ENCODE measurements around the gene KCNN2. TPM values are rescaled to one million over a fixed set of nuclear protein-coding genes. Genes with fewer than 3 reads are reported as not detected.
A peak's percentile ranks its signal among the peaks of the same experiment; 100 is the strongest.

KCNN2 gene
- total RNA-seq, 3 donors from 2014 or later (not counting 1 experiment from before 2014, with no cell fraction given): not detected

- H3K27me3 Mint-ChIP-seq (ENCODE audit: low read depth in 2 of 2): no peaks in the 10 kb centered on the region
- H3K9me3 Mint-ChIP-seq: no peaks in the 10 kb centered on the region
- no peak for DNase-seq
- Histone ChIP-seq H3K4me1 (ENCODE audit: control insufficient read depth, insufficient read depth, low read length) (no peaks in the 10 kb centered on the region), H3K4me3 (ENCODE audit: low read length) (no peak overlapping the region), H3K36me3 (ENCODE audit: control insufficient read depth, insufficient read depth, low read length) (no peaks in the 10 kb centered on the region), H3K9me3 (ENCODE audit: control insufficient read depth, insufficient read depth, low read length) (no peaks in the 10 kb centered on the region), H3K27ac (ENCODE audit: low read length) (no peak overlapping the region), H3K27me3 (ENCODE audit: control insufficient read depth, insufficient read depth, low read length) (no peaks in the 10 kb centered on the region)
- no peaks in the 10 kb centered on the region for H3K4me1 Mint-ChIP-seq
- intact Hi-C loops (cut with micrococcal nuclease): no loop called here
- 67% methylated on average over 4 of the region's 4 CpGs for WGBS (ENCODE audit: insufficient coverage)
- no peak for ATAC-seq
- H3K4me3 Mint-ChIP-seq: no peak overlapping the region
- no peak overlapping the region for H3K27ac Mint-ChIP-seq
- no peak for TF ChIP-seq CTCF (IDR thresholded peaks at IDR 0.05)
- no peaks in the 10 kb centered on the region for H3K36me3 Mint-ChIP-seq
Observed at GRCh38 chr5:114448481-114448880, 86.6 kb downstream of the KCNN2 start.

GRCh38 chr5:114449860-114450421, 88.1 kb downstream of the KCNN2 start:
- H3K4me1 Mint-ChIP-seq: no peaks in the 10 kb centered on the region
- Histone ChIP-seq H3K27me3 (ENCODE audit: control insufficient read depth, insufficient read depth, low read length) (no peaks in the 10 kb centered on the region), H3K36me3 (ENCODE audit: control insufficient read depth, insufficient read depth, low read length) (no peaks in the 10 kb centered on the region), H3K4me1 (ENCODE audit: control insufficient read depth, insufficient read depth, low read length) (no peaks in the 10 kb centered on the region), H3K9me3 (ENCODE audit: control insufficient read depth, insufficient read depth, low read length) (no peaks in the 10 kb centered on the region), H3K4me3 (ENCODE audit: low read length) (no peak overlapping the region), H3K27ac (ENCODE audit: low read length) (no peak overlapping the region)
- no peak overlapping the region for H3K4me3 Mint-ChIP-seq
- intact Hi-C loops (cut with micrococcal nuclease): no loop called here
- H3K27ac Mint-ChIP-seq: no peak overlapping the region
- peaks cover 0 to 2% of the 10 kb centered on the region in 2 donors for H3K9me3 Mint-ChIP-seq
- H3K36me3 Mint-ChIP-seq: no peaks in the 10 kb centered on the region
- DNase-seq (peak in 1 of 2 donors; percentile 45), ATAC-seq (peak; percentile 40 to 75 (median 54))
- 6% methylated on average over 16 of the region's 16 CpGs for WGBS (ENCODE audit: insufficient coverage)
- no peak for TF ChIP-seq CTCF (IDR thresholded peaks at IDR 0.05)
- H3K27me3 Mint-ChIP-seq (ENCODE audit: low read depth in 2 of 2): no peaks in the 10 kb centered on the region

- H3K36me3 ChIP-seq (ENCODE audit: control insufficient read depth, insufficient read depth, low read length): no peaks in the 10 kb centered on the region
- intact Hi-C loops (cut with micrococcal nuclease): no loop called here
- Mint-ChIP-seq H3K36me3 (no peaks in the 10 kb centered on the region), H3K27me3 (ENCODE audit: low read depth in 2 of 2) (no peaks in the 10 kb centered on the region), H3K4me1 (no peaks in the 10 kb centered on the region), H3K9me3 (peaks cover 0 to 2% of the 10 kb centered on the region in 2 donors), H3K27ac (no peak overlapping the region), H3K4me3 (no peak overlapping the region)
- WGBS (ENCODE audit: insufficient coverage): 62% methylated on average over 2 of the region's 3 CpGs
- no peaks in the 10 kb centered on the region for H3K4me1 ChIP-seq (ENCODE audit: control insufficient read depth, insufficient read depth, low read length)
- ATAC-seq (no peak), DNase-seq (no peak)
- H3K9me3 ChIP-seq (ENCODE audit: control insufficient read depth, insufficient read depth, low read length): no peaks in the 10 kb centered on the region
- no peak overlapping the region for H3K4me3 ChIP-seq (ENCODE audit: low read length)
- no peak overlapping the region for H3K27ac ChIP-seq (ENCODE audit: low read length)
- TF ChIP-seq CTCF (IDR thresholded peaks at IDR 0.05): no peak
- H3K27me3 ChIP-seq (ENCODE audit: control insufficient read depth, insufficient read depth, low read length): no peaks in the 10 kb centered on the region
Observed at GRCh38 chr5:114450437-114450836, 88.6 kb downstream of the KCNN2 start.

GRCh38 chr5:114458726-114459125, 96.9 kb downstream of the KCNN2 start:
- H3K27me3 ChIP-seq (ENCODE audit: control insufficient read depth, insufficient read depth, low read length): no peaks in the 10 kb centered on the region
- no peak for DNase-seq
- H3K27ac Mint-ChIP-seq: no peak overlapping the region
- ATAC-seq: no peak
- H3K4me3 ChIP-seq (ENCODE audit: low read length): no peak overlapping the region
- TF ChIP-seq CTCF (IDR thresholded peaks at IDR 0.05): no peak
- no peak overlapping the region for H3K4me3 Mint-ChIP-seq
- H3K9me3 Mint-ChIP-seq: peaks cover 0 to 3% of the 10 kb centered on the region in 2 donors
- H3K36me3 Mint-ChIP-seq: no peaks in the 10 kb centered on the region
- no peak overlapping the region for H3K27ac ChIP-seq (ENCODE audit: low read length)
- no peaks in the 10 kb centered on the region for H3K4me1 ChIP-seq (ENCODE audit: control insufficient read depth, insufficient read depth, low read length)
- H3K4me1 Mint-ChIP-seq: no peaks in the 10 kb centered on the region
- no peaks in the 10 kb centered on the region for H3K27me3 Mint-ChIP-seq (ENCODE audit: low read depth in 2 of 2)
- no peaks in the 10 kb centered on the region for H3K36me3 ChIP-seq (ENCODE audit: control insufficient read depth, insufficient read depth, low read length)
- intact Hi-C loops (cut with micrococcal nuclease): no loop called here
- WGBS (ENCODE audit: insufficient coverage): 63% methylated on average over 5 of the region's 5 CpGs
- no peaks in the 10 kb centered on the region for H3K9me3 ChIP-seq (ENCODE audit: control insufficient read depth, insufficient read depth, low read length)

Measured in natural killer cell (primary cell).